Limb (tissue), 2 donors: ENCODE results near the gene MOSPD2.

Experiments
- DNase-seq, 2 donors: peaks; one replicate each; pipeline ENCODE4 v3.0.0-alpha.2; 2016; ENCODE audit errors: extremely low spot score in 2 of 2

The MOSPD2 gene

DNA sequence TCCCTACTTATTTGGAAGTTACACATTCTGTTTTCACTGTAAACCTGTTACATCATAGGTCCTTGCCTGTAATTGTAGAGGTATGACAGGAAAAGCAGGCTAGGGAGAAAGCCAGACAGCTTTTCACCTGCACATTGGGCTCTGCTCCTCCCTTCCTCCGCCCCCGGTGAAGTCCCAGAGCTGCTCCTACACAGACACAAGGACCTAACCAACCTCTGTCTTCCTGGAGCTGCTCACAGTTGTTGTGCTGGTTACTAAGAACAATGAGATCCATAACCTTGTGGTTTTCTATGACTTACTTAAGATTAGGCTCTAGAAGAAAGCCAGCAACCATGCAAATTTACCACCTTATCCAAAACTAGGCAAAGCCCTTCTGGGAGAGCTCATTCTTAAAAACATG, 40.0 kb downstream of the MOSPD2 start:
- no peak for DNase-seq

DNA sequence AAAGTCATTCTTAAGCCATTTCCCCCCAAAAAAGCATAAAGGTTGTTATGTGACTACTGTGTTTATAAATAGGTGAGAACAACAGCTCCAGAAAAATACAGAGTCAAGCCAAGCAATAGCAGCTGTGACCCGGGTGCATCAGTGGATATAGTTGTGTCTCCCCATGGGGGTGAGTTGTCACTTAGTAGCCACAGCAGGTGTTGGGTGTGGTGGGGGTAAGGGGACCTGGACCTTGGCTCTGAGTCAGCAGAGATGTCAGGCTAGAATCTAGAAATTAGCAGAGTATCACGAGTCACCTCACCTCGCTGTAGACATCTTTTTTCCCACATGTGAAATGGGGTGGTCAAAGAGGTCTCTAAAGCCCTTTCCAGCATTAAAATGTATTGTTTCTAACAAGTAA, 42.4 kb downstream of the MOSPD2 start:
- no peak for DNase-seq

GRCh38 chrX:14916017-14916674, 42.9 kb downstream of the MOSPD2 start:
- DNase-seq: no peak

DNA sequence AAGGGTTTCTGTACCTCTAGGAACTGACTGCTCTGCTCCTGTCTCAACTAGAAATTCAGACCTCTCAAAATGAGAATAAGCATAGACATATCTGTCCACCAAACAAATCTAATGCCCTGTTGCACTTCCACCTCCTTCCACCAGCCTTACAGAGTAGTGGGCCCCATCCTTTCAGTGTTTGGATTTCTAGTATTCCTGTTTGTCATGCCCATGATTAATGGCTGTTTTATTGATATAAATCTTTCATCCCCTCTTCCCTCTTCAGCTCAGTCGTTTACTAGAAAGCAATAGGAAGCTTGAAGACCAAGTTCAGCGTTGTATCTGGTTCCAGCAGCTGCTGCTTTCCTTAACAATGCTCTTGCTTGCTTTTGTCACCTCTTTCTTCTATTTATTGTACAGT, 46.2 kb downstream of the MOSPD2 start:
- DNase-seq: no peak

- no peak for DNase-seq
Observed at GRCh38 chrX:14920196-14920595, 47.0 kb downstream of the MOSPD2 start.

GRCh38 chrX:14922437-14922836, 49.2 kb downstream of the MOSPD2 start:
- no peak for DNase-seq

DNA sequence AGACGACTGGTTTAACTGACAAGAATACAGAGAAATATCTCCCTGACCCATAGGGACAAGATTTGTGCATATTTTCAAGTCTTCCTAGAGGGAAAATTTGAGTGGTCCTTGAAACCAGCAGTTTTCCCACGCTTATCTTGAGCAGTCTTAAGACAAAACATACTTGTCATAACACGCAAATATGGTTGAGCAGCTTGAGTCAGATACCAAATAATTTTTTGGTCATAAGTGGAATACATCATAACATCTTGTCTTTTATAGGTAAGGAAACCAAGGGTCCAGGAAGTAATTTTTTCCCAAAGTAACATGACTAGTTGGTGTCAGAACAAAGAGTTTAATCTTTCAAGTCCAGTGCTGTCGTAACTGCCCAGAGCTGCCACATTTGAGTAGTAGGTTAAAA, 50.5 kb downstream of the MOSPD2 start:
- DNase-seq: no peak

DNA sequence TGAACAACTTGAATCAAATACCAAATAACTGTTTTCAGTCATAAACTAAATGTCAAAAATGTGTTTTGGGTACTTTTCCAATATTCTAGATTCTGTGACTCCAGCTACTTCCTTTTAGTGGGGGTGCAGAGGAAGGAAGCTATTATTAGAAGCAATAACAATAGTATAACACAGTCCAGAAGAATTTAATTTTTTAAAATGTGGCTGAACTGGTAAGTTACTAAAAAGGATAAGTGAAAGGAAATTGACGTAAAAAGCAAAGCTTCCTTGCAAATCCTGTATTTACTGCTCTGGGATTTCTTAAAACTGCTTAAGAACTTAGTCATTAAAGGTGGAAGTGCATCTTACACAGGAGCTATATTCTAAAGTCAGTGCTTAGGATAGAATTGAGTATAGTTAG, 53.2 kb downstream of the MOSPD2 start:
- DNase-seq: no peak

DNA sequence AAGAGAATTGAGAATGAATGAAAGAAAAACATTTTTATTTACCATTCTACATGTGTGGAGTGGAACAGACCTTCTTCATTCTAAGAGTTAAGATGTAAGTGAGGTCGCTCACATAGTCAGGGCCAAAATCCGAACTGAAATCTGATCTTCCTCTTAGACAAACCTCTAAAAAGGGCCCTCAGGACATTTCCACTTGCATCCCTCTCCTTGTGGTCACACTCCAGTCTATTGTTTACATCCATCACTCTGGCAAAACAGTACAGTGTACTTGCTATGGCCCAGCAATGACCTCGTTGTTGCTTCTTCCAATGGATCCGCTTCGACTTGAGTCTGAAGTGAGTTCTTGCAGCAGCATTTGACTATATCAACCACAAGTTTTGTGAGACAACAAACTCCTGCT, 54.2 kb downstream of the MOSPD2 start:
- DNase-seq: no peak

DNA sequence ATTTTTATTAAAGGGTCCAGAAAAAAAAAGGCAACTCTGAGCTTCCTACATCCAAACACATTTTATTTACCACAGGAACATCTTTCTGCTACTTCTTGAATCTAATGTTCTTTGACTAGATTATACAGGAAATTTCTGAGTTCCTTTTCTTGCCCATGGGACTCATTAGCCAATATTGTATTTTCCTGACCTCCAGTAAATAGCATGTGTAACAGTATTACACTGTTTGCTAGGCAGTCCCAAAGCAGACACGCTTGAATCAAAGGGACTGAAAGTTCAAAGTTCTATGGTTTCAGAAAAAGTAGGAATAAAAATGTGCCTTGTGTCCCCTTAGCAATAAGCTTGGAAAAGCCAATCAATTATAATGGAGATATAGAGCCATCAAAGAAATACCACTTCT, 57.4 kb downstream of the MOSPD2 start:
- DNase-seq: no peak

- no peak for DNase-seq
Observed at GRCh38 chrX:14932136-14932535, 58.9 kb downstream of the MOSPD2 start.

DNA sequence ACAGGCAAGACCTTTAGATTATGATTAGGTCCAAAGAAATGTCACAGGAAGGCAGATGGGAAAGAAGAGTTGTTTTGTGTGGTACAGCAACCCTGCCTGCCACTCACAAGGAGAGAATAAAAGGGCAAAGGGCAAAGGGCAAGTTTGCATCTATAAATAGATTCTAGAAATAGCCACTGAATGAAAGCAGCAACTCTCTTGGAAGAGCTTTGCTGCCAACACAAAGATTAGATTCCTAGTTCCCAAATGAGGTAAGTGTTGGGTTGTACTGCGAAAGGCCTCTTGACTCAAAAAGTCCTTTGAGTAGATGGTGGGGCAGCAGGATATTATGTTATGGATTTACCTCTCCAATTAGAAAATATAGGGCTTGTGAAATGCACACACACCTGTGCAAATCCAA, 61.2 kb downstream of the MOSPD2 start:
- DNase-seq: no peak

DNA sequence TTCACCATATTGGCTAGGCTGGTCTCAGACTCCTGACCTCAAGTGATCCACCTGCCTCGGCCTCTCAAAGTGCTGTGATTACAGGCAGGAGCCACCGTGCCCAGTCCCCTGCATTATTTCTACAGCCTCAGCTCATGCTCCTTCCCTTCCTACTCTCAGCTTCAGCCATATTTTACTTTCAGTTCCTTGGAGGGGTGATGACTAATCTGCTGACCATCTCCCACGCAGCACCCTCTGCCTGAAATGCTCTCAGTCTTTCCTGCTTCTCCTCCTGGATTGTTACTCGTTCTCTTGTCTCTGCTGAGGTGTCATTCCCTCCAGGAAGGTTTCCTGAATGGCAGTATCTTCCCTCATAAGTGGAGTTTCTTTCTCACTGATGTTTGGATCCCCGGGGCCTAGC, 63.3 kb downstream of the MOSPD2 start:
- DNase-seq: no peak

- no peak for DNase-seq
Observed at GRCh38 chrX:14939644-14940043, 66.4 kb downstream of the MOSPD2 start.

DNA sequence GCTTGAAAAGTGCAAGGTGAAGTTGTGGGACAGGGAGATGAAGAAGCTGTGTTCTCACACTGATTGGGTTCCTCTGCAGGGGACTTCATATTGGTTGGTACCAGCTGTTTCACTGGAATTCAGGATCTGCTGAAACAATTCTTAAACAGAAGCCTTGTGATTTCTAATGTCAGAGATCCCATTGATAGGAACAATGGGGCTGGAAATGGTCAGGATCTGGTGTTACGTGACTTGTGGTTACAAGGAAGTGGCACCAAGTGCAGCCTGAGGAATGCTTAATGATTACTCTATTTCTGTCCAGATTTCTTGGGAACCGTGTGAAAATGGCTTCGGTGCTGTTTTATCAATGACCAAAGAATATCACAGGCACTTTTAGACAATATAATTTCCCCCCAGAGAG, 68.1 kb downstream of the MOSPD2 start:
- DNase-seq: no peak

- no peak for DNase-seq
Observed at GRCh38 chrX:14942341-14942740, 69.1 kb downstream of the MOSPD2 start.

DNA sequence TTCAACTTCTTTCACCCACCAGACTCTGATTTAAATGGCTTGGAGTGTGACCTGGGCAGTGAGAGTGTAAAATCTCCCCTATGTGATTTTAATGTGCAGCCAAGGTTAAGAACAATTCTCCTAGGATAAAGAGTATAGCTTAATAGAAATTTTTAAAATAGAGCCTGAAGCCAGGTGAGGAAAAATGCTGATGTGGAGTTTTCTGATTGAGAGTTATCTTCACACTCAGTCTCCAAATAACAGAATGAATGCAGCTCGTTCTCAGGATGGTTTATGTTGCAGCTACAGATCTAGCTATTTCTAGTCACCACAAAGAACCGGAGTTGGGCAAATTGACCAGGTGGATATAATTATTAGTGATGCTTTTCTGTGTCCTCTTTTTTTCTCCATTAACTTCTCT, 70.7 kb downstream of the MOSPD2 start:
- no peak for DNase-seq

DNA sequence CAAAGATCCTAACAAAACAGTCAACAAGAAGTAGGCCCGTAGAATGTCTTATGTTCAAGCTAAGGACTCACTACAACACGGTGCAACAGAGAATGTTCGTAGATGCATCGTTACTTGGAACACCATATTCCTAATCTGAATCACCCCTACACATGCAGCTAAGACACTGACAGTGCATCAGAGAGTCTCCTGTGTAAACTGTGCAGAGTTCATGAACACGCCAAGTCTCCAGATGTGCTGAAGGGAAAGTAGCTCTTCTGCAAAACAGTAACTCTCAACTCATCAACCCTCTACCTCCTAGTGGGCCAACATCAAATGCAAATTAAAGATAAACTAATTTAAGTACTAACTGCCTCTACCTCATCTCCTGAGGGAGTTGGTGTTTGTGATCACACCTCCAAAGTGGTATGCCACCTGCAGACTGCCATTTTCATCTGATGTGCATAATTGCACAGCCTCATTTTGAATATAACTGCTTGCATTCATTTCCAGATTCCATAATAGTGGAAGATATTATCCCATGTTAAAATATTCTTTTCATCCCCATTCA, 73.5 kb downstream of the MOSPD2 start:
- DNase-seq: no peak

GRCh38 chrX:14948691-14949090, 75.5 kb downstream of the MOSPD2 start:
- no peak for DNase-seq

- no peak for DNase-seq
Observed at GRCh38 chrX:14956813-14957582, 83.8 kb downstream of the MOSPD2 start.

DNA sequence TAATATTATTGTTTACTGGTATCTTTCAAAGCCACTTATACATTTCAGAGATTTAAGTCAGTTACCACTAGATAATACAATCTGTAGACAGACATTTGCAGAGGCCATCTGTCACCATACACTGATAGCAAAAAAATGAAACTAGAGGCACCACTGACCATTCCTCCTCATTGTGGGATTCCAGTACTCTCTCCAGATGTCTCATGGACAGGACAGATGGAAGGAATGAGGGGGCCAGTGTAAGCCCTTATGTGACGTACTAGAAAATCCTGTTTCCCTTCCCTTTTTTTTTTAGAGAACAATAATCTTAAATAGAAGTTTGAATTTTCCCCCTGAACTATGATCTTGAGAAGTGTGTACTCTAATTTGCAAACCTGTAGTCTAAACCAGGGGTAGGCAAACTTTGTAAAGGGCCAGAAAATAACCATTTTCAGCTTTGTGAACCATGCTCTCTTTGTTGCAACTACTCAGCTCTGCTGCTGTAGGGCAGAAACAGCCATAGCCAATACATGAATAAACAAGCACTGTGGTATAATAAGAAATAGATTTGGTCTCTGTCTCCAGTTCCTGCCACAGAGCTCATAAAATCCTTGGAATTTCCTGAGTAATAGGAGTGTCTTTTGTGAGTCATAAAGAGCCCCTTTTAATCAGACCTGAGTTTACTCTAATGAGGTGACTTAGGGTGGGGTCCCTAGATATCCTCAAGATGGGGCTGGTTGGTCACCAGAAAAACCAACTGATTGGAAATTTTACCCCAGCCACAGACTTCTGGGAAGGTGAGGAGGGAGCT, 90.4 kb downstream of the MOSPD2 start:
- no peak for DNase-seq

DNA sequence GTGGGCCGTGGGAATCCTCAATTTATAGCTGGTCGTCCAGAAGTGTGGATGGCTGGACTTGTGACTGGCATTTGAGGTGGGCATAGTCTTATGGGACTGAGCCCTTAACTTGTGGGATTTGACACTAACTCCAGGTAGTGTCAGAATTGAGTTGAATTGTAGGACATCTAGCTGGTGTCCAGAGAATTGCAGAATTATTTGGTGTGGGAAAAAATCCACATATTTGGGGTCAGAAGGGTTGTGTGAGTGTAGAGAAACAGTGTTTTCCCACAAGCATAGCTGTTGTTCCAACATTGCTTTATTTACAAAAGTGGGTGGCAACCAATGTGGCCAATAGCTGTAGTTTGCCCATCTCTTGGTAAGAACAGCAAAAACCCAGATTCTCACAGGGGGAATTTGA, 91.3 kb downstream of the MOSPD2 start:
- DNase-seq: no peak
